Memory B cell (primary cell): Measurements from ENCODE around the gene LEPROT.
"Not testable (repeated sequence)": the region's sequence is repeated elsewhere in the genome, so short reads cannot be mapped to it uniquely, and the experiment has no call there.

Experiments used
- ATAC-seq: fragments of 150-1000 bp; cut with Tn5 transposase; 2 replicates; pipeline ENCODE4 v1.10.0; 2021; ENCODE audit warnings: low read depth, mild to moderate bottlenecking, moderate library complexity
- DNase-seq, 2 donors: peaks; one replicate each; pipeline ENCODE4 v3.0.0; 2022; ENCODE audit warnings: low spot score in 2 of 2
- H3K27ac Mint-ChIP-seq: one replicate; pipeline ENCODE4 v1.8.0; 2022; ENCODE audit warnings: mild to moderate bottlenecking, moderate library complexity, mixed read lengths
- H3K27me3 Mint-ChIP-seq: one replicate; pipeline ENCODE4 v1.8.0; 2022; ENCODE audit warnings: mixed read lengths
- H3K36me3 Mint-ChIP-seq: one replicate; pipeline ENCODE4 v1.8.0; 2022; ENCODE audit warnings: mild to moderate bottlenecking, mixed read lengths
- H3K4me1 Mint-ChIP-seq: one replicate; pipeline ENCODE4 v1.8.0; 2022; ENCODE audit warnings: mixed read lengths
- H3K4me3 Mint-ChIP-seq: one replicate; pipeline ENCODE4 v1.8.0; 2022; ENCODE audit warnings: mild to moderate bottlenecking, moderate library complexity, mixed read lengths
- H3K9me3 Mint-ChIP-seq: one replicate; pipeline ENCODE4 v1.8.0; 2022; ENCODE audit warnings: mixed read lengths

LEPROT gene

GRCh38 chr1:65440322-65440900, 19.9 kb downstream of the LEPROT start:
- no peak for DNase-seq
- no peaks in the 10 kb centered on the region for H3K4me1 Mint-ChIP-seq
- no peak overlapping the region for H3K4me3 Mint-ChIP-seq
- H3K36me3 Mint-ChIP-seq = peaks cover 6% of the 10 kb centered on the region
- no peaks in the 10 kb centered on the region for H3K9me3 Mint-ChIP-seq
- no peaks in the 10 kb centered on the region for H3K27me3 Mint-ChIP-seq
- ATAC-seq = no peak
- H3K27ac Mint-ChIP-seq = no peak overlapping the region

GRCh38 chr1:65440915-65441314, 20.4 kb downstream of the LEPROT start:
- DNase-seq (no peak), ATAC-seq (no peak)
- Mint-ChIP-seq H3K4me3 (no peak overlapping the region), H3K9me3 (no peaks in the 10 kb centered on the region), H3K27me3 (no peaks in the 10 kb centered on the region), H3K36me3 (peaks cover 6% of the 10 kb centered on the region), H3K27ac (no peak overlapping the region), H3K4me1 (no peaks in the 10 kb centered on the region)

DNA sequence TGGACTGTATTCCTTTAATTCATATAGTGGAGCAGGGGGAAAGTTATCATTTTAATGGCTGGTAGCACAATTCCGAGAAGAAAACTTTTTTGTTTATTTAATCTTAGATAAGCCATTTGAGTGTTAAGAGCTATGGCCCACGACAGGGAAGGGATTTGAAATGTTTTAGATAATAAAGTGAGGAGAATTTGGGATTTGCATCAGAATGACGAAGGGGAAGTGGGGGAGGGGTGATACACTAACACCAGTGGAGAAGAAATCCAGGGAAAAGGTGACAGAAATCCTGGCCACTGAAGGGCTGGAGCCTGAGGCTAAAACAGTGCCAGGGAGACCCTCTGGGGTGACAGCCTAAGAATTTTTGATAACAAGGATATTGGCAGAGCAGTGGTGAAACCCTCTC, 21.0 kb downstream of the LEPROT start:
- H3K27me3 Mint-ChIP-seq = no peaks in the 10 kb centered on the region
- no peak overlapping the region for H3K4me3 Mint-ChIP-seq
- no peaks in the 10 kb centered on the region for H3K9me3 Mint-ChIP-seq
- H3K4me1 Mint-ChIP-seq = no peaks in the 10 kb centered on the region
- ATAC-seq = no peak
- peaks cover 6% of the 10 kb centered on the region for H3K36me3 Mint-ChIP-seq
- no peak for DNase-seq
- H3K27ac Mint-ChIP-seq = no peak overlapping the region

GRCh38 chr1:65442442-65442841, 22.0 kb downstream of the LEPROT start:
- Mint-ChIP-seq H3K27ac (no peak overlapping the region), H3K36me3 (peaks cover 2% of the 10 kb centered on the region), H3K4me1 (no peaks in the 10 kb centered on the region), H3K9me3 (no peaks in the 10 kb centered on the region), H3K27me3 (no peaks in the 10 kb centered on the region), H3K4me3 (no peak overlapping the region)
- no peak for DNase-seq
- no peak for ATAC-seq

- DNase-seq (no peak), ATAC-seq (no peak)
- no peaks in the 10 kb centered on the region for H3K4me1 Mint-ChIP-seq
- H3K27ac Mint-ChIP-seq = no peak overlapping the region
- no peaks in the 10 kb centered on the region for H3K27me3 Mint-ChIP-seq
- no peak overlapping the region for H3K4me3 Mint-ChIP-seq
- no peaks in the 10 kb centered on the region for H3K9me3 Mint-ChIP-seq
- H3K36me3 Mint-ChIP-seq = no peaks in the 10 kb centered on the region
Measured at GRCh38 chr1:65443647-65444046, 23.2 kb downstream of the LEPROT start.

GRCh38 chr1:65444128-65444640, 23.7 kb downstream of the LEPROT start:
- Mint-ChIP-seq H3K27me3 (no peaks in the 10 kb centered on the region), H3K4me1 (no peaks in the 10 kb centered on the region), H3K36me3 (no peaks in the 10 kb centered on the region), H3K9me3 (no peaks in the 10 kb centered on the region), H3K27ac (no peak overlapping the region), H3K4me3 (no peak overlapping the region)
- DNase-seq (no peak), ATAC-seq (no peak)

GRCh38 chr1:65445837-65446236, 25.4 kb downstream of the LEPROT start:
- H3K36me3 Mint-ChIP-seq = no peaks in the 10 kb centered on the region
- no peaks in the 10 kb centered on the region for H3K27me3 Mint-ChIP-seq
- no peaks in the 10 kb centered on the region for H3K9me3 Mint-ChIP-seq
- DNase-seq = no peak
- H3K4me1 Mint-ChIP-seq = no peaks in the 10 kb centered on the region
- H3K4me3 Mint-ChIP-seq = no peak overlapping the region
- no peak overlapping the region for H3K27ac Mint-ChIP-seq
- no peak for ATAC-seq

GRCh38 chr1:65449214-65449823, 28.9 kb downstream of the LEPROT start:
- no peaks in the 10 kb centered on the region for H3K27me3 Mint-ChIP-seq
- H3K9me3 Mint-ChIP-seq = peaks cover 2% of the 10 kb centered on the region
- H3K36me3 Mint-ChIP-seq = no peaks in the 10 kb centered on the region
- H3K4me3 Mint-ChIP-seq = no peak overlapping the region
- no peak overlapping the region for H3K27ac Mint-ChIP-seq
- no peaks in the 10 kb centered on the region for H3K4me1 Mint-ChIP-seq
- no peak for DNase-seq
- no peak for ATAC-seq

GRCh38 chr1:65455678-65456077, 35.2 kb downstream of the LEPROT start:
- H3K4me1 Mint-ChIP-seq, H3K27ac Mint-ChIP-seq: not testable (repeated sequence)

DNA sequence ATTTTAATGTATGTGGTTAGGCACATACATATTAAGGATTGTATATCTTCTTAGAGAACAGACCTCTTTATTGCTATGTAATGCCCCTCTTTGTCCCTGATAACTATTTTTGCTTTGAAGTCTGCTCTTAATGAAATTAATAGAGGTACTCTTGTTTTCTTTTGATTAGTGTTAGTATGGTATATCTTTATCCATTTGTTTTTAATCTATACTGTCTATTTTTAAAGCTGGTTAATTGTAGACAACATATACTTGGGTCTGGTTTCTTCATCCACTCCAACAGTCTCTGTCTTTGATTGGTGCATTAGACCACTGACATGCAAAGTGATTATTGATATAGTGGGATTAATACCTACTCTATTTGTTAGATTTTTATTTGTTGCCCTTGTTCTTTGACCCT, 36.0 kb downstream of the LEPROT start:
- ATAC-seq (no peak), DNase-seq (no peak)
- Mint-ChIP-seq H3K27ac (no peak overlapping the region), H3K9me3 (peaks cover 6% of the 10 kb centered on the region), H3K27me3 (no peaks in the 10 kb centered on the region), H3K4me1 (peaks cover 2% of the 10 kb centered on the region), H3K4me3 (no peak overlapping the region), H3K36me3 (peaks cover 6% of the 10 kb centered on the region)

More at GRCh38 chr1:65455678-65456077, 35.2 kb downstream of the LEPROT start:
- DNase-seq, H3K36me3 Mint-ChIP-seq, ATAC-seq, H3K27me3 Mint-ChIP-seq, H3K4me3 Mint-ChIP-seq, H3K9me3 Mint-ChIP-seq: not testable (repeated sequence)

DNA sequence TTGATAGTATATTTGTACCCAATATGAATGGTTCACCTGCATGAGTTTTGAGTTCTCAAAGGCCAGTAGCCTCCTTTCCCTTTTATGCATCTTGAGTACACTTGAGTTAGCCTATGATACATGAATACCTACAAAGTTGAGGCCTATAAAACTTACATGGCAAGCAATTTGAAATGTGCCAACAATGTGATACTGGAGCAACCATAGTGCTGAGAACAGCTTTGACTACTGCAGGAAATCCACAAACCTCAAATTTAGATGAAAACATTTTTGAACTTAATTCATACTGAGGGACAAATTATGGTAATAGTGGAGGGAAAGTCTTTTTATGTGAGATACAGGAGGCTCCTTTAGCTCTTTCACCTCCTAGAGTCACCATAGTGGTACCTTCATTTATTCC, 37.4 kb downstream of the LEPROT start:
- Mint-ChIP-seq H3K27me3 (no peaks in the 10 kb centered on the region), H3K4me1 (peaks cover 2% of the 10 kb centered on the region), H3K36me3 (peaks cover 8% of the 10 kb centered on the region), H3K4me3 (no peak overlapping the region), H3K9me3 (peaks cover 7% of the 10 kb centered on the region), H3K27ac (no peak overlapping the region)
- ATAC-seq (no peak), DNase-seq (no peak)

GRCh38 chr1:65458730-65459396, 38.4 kb downstream of the LEPROT start:
- no peak overlapping the region for H3K4me3 Mint-ChIP-seq
- DNase-seq (no peak), ATAC-seq (no peak)
- peaks cover 10% of the 10 kb centered on the region for H3K9me3 Mint-ChIP-seq
- H3K4me1 Mint-ChIP-seq = peaks cover 2% of the 10 kb centered on the region
- H3K36me3 Mint-ChIP-seq = peaks cover 12% of the 10 kb centered on the region
- no peak overlapping the region for H3K27ac Mint-ChIP-seq
- H3K27me3 Mint-ChIP-seq = no peaks in the 10 kb centered on the region

- Mint-ChIP-seq H3K36me3 (peaks cover 12% of the 10 kb centered on the region), H3K27me3 (no peaks in the 10 kb centered on the region), H3K27ac (no peak overlapping the region), H3K9me3 (peaks cover 11% of the 10 kb centered on the region), H3K4me3 (no peak overlapping the region), H3K4me1 (peaks cover 2% of the 10 kb centered on the region)
- ATAC-seq = no peak
- no peak for DNase-seq
Measured at GRCh38 chr1:65459397-65459768, 38.9 kb downstream of the LEPROT start.

- H3K27ac Mint-ChIP-seq, ATAC-seq, H3K27me3 Mint-ChIP-seq, H3K4me1 Mint-ChIP-seq, DNase-seq, H3K4me3 Mint-ChIP-seq: not testable (repeated sequence)
- Mint-ChIP-seq H3K36me3 (peaks cover 13% of the 10 kb centered on the region), H3K9me3 (peaks cover 14% of the 10 kb centered on the region)
Measured at GRCh38 chr1:65465837-65466236, 45.4 kb downstream of the LEPROT start.
